BE2C (cell line): ENCODE data around the gene ROPN1B. TPM values are rescaled to one million over a fixed set of nuclear protein-coding genes. Genes with fewer than 3 reads are reported as not detected.
"Not testable (repeated sequence)": the region's sequence is repeated elsewhere in the genome, so short reads cannot be mapped to it uniquely, and the experiment has no call there.

Experiments
- DNase-seq: peaks from one replicate; pipeline ENCODE4 v3.0.0-alpha.2; 2020
- H3K27me3 ChIP-seq: fragments of 250-450 bp; sonication (Bioruptor Pico); 2 replicates; pipeline ENCODE4 v1.5.1; 2020; ENCODE audit warnings: mild to moderate bottlenecking
- H3K36me3 ChIP-seq: fragments of 250-450 bp; sonication (Bioruptor Pico); 2 replicates; pipeline ENCODE4 v1.5.1; 2020; ENCODE audit warnings: mild to moderate bottlenecking
- H3K4me1 ChIP-seq: fragments of 250-450 bp; sonication (Bioruptor Pico); 2 replicates; pipeline ENCODE4 v1.5.1; 2020
- H3K4me3 ChIP-seq: 2 replicates; pipeline ENCODE4 v1.5.1; 2011; ENCODE audit warnings: low read depth, low read length
- H3K9me3 ChIP-seq: fragments of 250-450 bp; sonication (Bioruptor Pico); 2 replicates; pipeline ENCODE4 v1.5.1; 2020
- CTCF ChIP-seq: IDR thresholded peaks from 2 replicates; pipeline ENCODE4 v1.5.1; 2012; ENCODE audit warnings: mild to moderate bottlenecking, low read depth, low read length
- polyA plus RNA-seq: library from polyadenylated mRNA; unstranded; fragments of >200 nt; gene quantifications from one replicate; pipeline ENCODE4 v1.2.1, GENCODE V29; 2012; ENCODE audit warnings: low read depth, missing spikeins; ENCODE audit not compliant: insufficient read length, insufficient read depth

Gene ROPN1B
- not detected for polyA plus RNA-seq

DNA sequence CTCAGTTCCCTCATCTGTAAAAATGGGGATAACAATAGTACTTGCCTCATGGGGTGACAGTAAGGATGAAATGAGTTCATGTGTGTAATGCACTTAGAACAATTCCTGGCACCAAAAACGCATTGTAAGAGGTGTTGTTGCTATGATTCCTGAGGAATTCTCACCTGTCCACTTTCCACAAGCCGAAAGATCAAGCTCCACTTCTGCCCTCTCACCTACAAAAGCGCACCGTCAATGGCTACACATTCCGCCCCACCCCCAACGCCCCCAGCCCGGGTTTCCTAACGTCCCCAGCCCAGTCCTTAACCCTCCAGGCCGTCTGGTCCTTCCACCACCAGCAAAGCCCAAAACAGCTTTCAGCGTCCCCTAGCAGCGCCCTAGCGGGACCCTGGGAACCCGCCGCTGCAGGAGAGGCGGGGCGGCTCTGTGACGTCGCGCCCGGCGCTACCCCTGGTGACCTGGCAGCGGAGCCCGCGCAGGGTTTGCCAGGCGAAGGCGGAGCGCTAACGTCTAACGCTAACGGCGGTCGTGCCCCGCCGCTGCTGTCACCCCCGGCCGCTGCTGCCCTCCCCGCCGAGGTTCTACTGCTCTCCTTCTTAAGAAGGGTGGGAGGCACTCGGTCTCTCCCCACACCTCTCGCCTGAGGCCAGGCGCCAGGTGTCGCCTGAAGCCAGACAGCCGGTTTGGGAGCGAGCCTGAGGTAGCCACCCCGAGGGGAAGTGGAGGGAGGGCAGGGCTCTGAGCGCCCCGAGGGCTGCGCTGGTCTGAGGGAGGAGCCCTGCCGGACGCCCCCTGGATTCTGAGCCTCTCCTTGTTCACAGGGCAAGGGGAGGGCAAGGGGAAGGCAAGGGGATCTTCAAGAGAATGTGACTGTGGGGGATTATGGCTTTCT is at the start of gene ROPN1B:
TSS of gene ROPN1B (plus strand) at position 478 of the 892 bp plus-strand sequence. CDS start 2,877 bp downstream, outside the sequence.
- not testable (repeated sequence) for DNase-seq, H3K9me3 ChIP-seq, H3K4me1 ChIP-seq, H3K36me3 ChIP-seq, H3K4me3 ChIP-seq
- peaks cover 20% of the 10 kb centered on the region for H3K27me3 ChIP-seq

GRCh38 chr3:125920191-125920590 is 48.8 kb upstream of the ROPN1B start:
- H3K36me3 ChIP-seq, H3K4me1 ChIP-seq, H3K27me3 ChIP-seq, H3K9me3 ChIP-seq, H3K4me3 ChIP-seq: not testable (repeated sequence)
- peak; percentile 37 for DNase-seq

GRCh38 chr3:125920751-125921279 is 48.2 kb upstream of the ROPN1B start:
- H3K36me3 ChIP-seq, DNase-seq, H3K4me1 ChIP-seq, H3K4me3 ChIP-seq, H3K27me3 ChIP-seq, H3K9me3 ChIP-seq: not testable (repeated sequence)

DNA sequence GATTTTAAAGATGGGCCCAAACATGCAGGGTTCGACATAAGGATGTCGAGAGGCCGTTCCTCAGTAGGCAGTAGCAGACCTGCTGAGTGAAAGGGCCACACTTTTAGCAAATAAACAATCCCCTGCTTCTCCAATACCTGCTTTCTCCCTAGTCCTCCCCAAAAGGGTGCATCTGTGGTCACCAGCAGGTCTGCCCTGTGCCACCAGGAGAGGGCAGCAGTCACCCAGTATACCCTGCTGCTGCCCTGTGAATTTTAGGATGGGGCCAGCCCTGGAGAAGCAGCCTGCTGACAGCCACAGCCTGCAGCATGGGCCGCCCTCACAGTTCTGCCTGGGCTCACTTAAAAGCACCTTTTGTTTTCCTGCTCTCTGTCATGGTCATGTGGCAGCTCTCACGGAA is 47.3 kb upstream of the ROPN1B start:
- H3K36me3 ChIP-seq, H3K4me3 ChIP-seq, H3K9me3 ChIP-seq, H3K27me3 ChIP-seq, H3K4me1 ChIP-seq: not testable (repeated sequence)
- peak; percentile 45 for TF ChIP-seq CTCF
- peak; percentile 63 for DNase-seq

DNA sequence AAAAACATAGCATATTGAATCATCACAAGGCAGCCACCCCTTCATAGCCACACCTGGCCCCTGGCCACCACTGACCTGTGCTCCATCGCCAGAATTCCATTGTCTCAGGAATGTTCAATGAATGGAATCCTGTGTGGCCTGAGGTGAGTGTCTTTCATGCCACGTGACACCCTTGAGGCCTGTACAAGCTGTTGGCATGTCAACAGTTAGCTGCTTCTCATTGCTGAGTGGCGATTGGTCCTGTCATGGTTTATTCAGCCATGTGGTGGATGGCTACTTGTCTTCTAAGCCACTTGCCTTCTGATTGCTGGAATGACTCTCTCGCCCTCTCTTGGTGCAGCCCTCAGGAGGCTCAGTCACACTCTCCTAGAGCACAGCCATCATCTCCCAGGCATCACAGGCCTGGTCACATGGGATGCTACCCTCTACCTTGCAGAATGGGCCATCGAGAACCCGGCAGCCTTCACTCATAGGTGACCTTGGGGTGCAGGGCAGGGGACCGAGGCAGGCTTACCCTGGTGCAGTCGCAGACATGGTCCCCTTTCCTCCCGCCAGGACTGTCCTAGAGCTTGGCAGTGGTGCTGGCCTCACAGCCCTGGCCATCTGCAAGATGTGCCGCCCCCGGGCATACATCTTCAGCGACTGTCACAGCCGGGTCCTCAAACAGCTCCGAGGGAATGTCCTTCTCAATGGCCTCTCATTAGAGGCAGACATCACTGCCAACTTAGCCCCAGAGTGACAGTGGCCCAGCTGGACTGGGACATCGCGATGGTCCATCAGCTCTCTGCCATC is 45.5 kb upstream of the ROPN1B start:
- H3K36me3 ChIP-seq, H3K27me3 ChIP-seq: not testable (repeated sequence)

DNA sequence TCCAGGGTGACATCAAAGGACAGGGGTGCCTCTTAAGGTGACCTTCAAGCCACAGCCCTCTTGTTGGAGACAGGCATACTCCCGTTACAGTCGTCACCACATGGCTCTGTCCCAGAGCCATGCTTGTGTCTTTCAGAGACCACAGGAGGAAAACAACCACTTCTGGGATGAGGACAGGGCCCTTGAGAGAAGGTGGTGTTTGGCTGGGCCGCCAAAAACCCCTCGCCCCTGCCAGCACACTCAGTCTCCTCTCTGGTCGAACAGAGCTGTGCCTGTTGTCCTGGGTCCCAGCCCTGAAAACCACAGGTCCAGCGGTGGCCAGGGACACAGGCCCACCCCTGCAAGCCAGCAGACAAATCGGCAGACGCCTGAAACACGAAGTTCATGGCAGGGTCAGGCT is 44.7 kb upstream of the ROPN1B start:
- DNase-seq, H3K9me3 ChIP-seq, H3K4me1 ChIP-seq, H3K27me3 ChIP-seq, H3K4me3 ChIP-seq, H3K36me3 ChIP-seq: not testable (repeated sequence)

More for the DNA sequence above, 45.5 kb upstream of the ROPN1B start:
- H3K4me1 ChIP-seq, H3K9me3 ChIP-seq, DNase-seq, H3K4me3 ChIP-seq: not testable (repeated sequence)

DNA sequence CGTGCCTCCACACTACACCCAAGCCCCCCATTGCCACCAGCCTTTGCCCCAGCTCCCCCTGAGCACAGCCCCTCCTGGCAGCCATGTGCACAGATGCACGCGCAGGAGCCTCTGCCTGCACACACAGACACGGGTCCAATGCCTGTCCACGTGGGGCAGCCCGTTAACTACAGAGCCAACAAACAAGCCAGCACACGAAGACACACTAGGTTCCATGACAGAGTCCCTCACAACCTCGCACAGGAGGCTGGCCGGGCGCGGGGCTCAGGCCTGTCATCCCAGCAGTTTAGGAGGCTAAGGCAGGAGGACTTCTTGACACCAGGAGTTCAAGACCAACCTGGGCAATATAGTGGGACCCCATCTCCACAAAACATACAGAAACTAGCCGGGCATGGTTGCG is 43.3 kb upstream of the ROPN1B start:
- not testable (repeated sequence) for H3K4me3 ChIP-seq, H3K4me1 ChIP-seq, H3K36me3 ChIP-seq, H3K27me3 ChIP-seq, DNase-seq, H3K9me3 ChIP-seq

- DNase-seq, result peak; percentile 66
- not testable (repeated sequence) for H3K27me3 ChIP-seq, H3K36me3 ChIP-seq, H3K9me3 ChIP-seq, H3K4me1 ChIP-seq, H3K4me3 ChIP-seq
- peak; percentile 57 for TF ChIP-seq CTCF
Measured at GRCh38 chr3:125928771-125929545, 40.0 kb upstream of the ROPN1B start.

DNA sequence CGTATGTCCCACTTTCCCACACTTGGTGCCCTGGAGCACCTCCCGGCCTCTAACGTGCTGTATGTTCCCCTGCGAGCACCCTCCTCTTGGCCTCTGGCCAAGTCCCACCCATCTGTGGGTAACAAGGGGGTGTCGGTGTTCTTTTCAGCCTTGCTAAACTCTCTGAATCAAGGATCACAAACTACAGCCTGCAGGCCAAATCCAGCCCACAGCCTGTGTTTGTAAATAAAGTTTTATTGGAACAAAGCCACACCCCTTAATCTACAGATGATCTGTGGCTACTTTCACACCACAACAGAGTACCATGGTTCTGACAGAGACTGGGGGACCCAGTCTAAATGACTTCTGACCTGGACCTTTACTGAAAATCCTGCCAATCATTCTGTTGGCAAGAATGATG is 39.2 kb upstream of the ROPN1B start:
- H3K4me1 ChIP-seq, H3K9me3 ChIP-seq, H3K27me3 ChIP-seq, H3K36me3 ChIP-seq, DNase-seq, H3K4me3 ChIP-seq: not testable (repeated sequence)

- H3K9me3 ChIP-seq, H3K27me3 ChIP-seq, H3K4me3 ChIP-seq, DNase-seq, H3K36me3 ChIP-seq, H3K4me1 ChIP-seq: not testable (repeated sequence)
Measured at GRCh38 chr3:125931355-125931880, 37.6 kb upstream of the ROPN1B start.

DNA sequence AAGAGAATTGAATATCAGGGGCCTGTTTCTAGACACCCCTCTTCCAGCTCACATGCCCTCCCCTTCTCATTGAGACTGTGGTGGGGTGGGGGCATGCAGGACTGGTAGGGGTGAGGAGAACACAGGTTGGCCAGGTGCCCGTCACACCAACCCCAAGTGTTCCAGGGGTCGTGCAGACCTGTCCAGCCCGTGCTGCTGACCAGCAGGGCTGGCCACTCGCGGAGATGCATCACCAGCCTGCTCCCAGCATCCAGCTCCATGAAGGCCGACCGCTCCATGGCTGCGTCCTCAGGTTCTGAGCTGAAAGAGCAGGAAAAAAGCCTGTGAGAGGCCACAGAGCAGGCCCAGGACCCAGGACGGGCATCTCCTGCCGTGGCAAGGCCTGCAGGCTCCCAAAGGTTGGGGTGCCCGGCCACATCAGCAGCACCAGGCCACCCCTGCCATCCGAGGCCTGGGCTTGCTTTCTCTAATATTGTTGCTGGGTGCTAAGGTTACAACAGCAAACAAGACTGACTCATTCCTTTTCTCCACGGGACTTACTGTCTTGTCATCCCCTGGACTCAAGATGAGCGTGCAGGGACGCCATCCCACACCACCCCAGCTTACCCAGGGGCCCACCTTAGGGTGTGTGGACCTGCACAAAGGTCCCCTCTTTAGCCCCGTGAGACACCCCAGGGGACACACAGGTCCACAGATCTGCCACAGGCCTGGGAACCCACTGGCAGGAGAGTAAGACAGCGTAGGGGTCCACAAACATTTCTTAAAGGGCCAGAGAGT is 35.4 kb upstream of the ROPN1B start:
- H3K4me3 ChIP-seq, DNase-seq: not testable (repeated sequence)

More for the DNA sequence above, 35.4 kb upstream of the ROPN1B start:
- not testable (repeated sequence) for H3K9me3 ChIP-seq, H3K36me3 ChIP-seq, H3K27me3 ChIP-seq, H3K4me1 ChIP-seq
